H1 (cell line): Measurements from ENCODE around the gene RABEP2.

Experiments used
- BACH1 ChIP-seq: IDR thresholded peaks from 2 replicates; pipeline ENCODE4 v1.6.1; 2012; ENCODE audit warnings: low read length, improper control_type of control experiment
- CTCF ChIP-seq, 3 experiments: IDR thresholded peaks; 1 replicate in 2 of 3; 2 replicates in 1 of 3; pipeline versions ENCODE4 v1.5.1 to v1.6.1; 2011; ENCODE audit warnings: low read length in 3 of 3, mild to moderate bottlenecking in 3 of 3, inconsistent platforms in 2 of 3, low read depth in 1 of 3, moderate library complexity in 1 of 3; ENCODE audit not compliant: insufficient read depth in 1 of 3; ENCODE audit errors: control extremely low read depth in 1 of 3
- E2F6 ChIP-seq: IDR thresholded peaks from 2 replicates; pipeline ENCODE4 v1.6.1; 2012; ENCODE audit warnings: inconsistent platforms
- EP300 ChIP-seq, 2 experiments: IDR thresholded peaks; 1 replicate in 1 of 2; 2 replicates in 1 of 2; pipeline ENCODE4 v1.6.1; 2011 to 2012; ENCODE audit warnings: low read depth in 2 of 2, low read length in 2 of 2, mild to moderate bottlenecking in 2 of 2, borderline replicate concordance in 1 of 2, inconsistent platforms in 1 of 2, moderate library complexity in 1 of 2
- EZH2 ChIP-seq: fragments of 200-600 bp; sonication (generic); IDR thresholded peaks from 2 replicates; pipeline ENCODE4 v1.7.1; 2012; ENCODE audit warnings: low read depth, mild to moderate bottlenecking, moderate library complexity, low read length, inconsistent platforms; ENCODE audit not compliant: severe bottlenecking
- HDAC2 ChIP-seq, 2 experiments: fragments of 300-600 bp in 1 of 2; sonication (generic) in 1 of 2; IDR thresholded peaks; 2 replicates each; pipeline ENCODE4 v1.6.1; 2011 to 2012; ENCODE audit warnings: low read depth in 2 of 2, low read length in 2 of 2, mild to moderate bottlenecking in 2 of 2, moderate library complexity in 2 of 2, borderline replicate concordance in 1 of 2, inconsistent platforms in 1 of 2
- POLR2A ChIP-seq, 2 experiments: IDR thresholded peaks; 1 replicate in 1 of 2; 2 replicates in 1 of 2; pipeline ENCODE4 v1.6.1; 2011; ENCODE audit warnings: low read depth in 2 of 2, low read length in 2 of 2, mild to moderate bottlenecking in 2 of 2; ENCODE audit errors: control extremely low read depth in 1 of 2
- SIN3A ChIP-seq, 2 experiments: IDR thresholded peaks in 1 of 2; conservative IDR thresholded peaks in 1 of 2; 2 replicates each; pipeline ENCODE4 v1.6.1; 2011 to 2012; ENCODE audit warnings: low read length in 2 of 2, improper control_type of control experiment in 1 of 2, low read depth in 1 of 2, mild to moderate bottlenecking in 1 of 2
- SP2 ChIP-seq: IDR thresholded peaks from 2 replicates; pipeline ENCODE4 v1.6.1; 2012; ENCODE audit warnings: mild to moderate bottlenecking, low read length, inconsistent platforms
- SRF ChIP-seq: IDR thresholded peaks from 2 replicates; pipeline ENCODE4 v1.6.1; 2011; ENCODE audit warnings: mild to moderate bottlenecking, low read depth, low read length, moderate library complexity

DNA sequence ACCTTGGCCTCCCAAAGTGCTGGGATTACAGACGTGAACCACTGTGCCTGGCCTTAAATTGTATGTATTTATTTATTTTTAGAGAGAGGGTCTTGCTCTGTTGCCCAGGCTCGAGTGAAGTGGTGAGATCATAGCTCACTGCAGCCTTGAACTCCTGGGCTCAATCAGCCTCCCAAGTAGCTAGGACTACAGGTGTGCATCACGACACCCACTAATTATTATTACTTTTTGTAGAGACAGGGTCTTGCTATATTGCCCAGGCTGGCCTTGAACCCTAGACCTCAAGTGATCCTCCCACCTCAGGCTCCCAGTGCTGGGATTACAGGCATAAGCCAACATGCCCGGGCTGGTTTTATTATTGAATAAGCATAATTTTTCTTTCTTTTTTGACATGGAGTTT is 21.6 kb upstream of the RABEP2 start:
- no peak for TF ChIP-seq BACH1
- TF ChIP-seq EZH2, result no peak
- TF ChIP-seq POLR2A (IDR thresholded peaks at IDR 0.05; ENCODE audit: control extremely low read depth in 1 of 2, low read depth in 2 of 2, low read length in 2 of 2), result no peak
- no peak for TF ChIP-seq HDAC2 (IDR thresholded peaks at IDR 0.05; ENCODE audit: borderline replicate concordance in 1 of 2, low read depth in 2 of 2, low read length in 2 of 2)
- no peak for TF ChIP-seq SP2
- TF ChIP-seq CTCF (IDR thresholded peaks at IDR 0.05; ENCODE audit: control extremely low read depth in 1 of 3, insufficient read depth in 1 of 3, low read depth in 1 of 3, low read length in 3 of 3), result no peak
- no peak for TF ChIP-seq SRF
- TF ChIP-seq SIN3A (conservative IDR thresholded peaks at IDR 0.05 in 1 of 2, IDR thresholded peaks at IDR 0.05 in 1 of 2; ENCODE audit: low read depth in 1 of 2, low read length in 2 of 2), result no peak
- TF ChIP-seq EP300 (IDR thresholded peaks at IDR 0.05; ENCODE audit: borderline replicate concordance in 1 of 2, low read depth in 2 of 2, low read length in 2 of 2), result no peak
- TF ChIP-seq E2F6, result no peak
